Measurements from ENCODE around the gene ATP8B2.
"Not testable (repeated sequence)": the region's sequence is repeated elsewhere in the genome, so short reads cannot be mapped to it uniquely, and the experiment has no call there.

ATP8B2 gene

GRCh38 chr1:154321609-154321934 lies 3.8 kb upstream of the ATP8B2 start:
- in situ Hi-C loops (cut with MboI; ENCODE audit: low sequenced_read_pairs) = not testable (repeated sequence)

- in situ Hi-C loops (cut with MboI; ENCODE audit: low sequenced_read_pairs) = no loop called here
These were observed 1.8 kb upstream of the ATP8B2 start for GRCh38 chr1:154323493-154323892.

DNA sequence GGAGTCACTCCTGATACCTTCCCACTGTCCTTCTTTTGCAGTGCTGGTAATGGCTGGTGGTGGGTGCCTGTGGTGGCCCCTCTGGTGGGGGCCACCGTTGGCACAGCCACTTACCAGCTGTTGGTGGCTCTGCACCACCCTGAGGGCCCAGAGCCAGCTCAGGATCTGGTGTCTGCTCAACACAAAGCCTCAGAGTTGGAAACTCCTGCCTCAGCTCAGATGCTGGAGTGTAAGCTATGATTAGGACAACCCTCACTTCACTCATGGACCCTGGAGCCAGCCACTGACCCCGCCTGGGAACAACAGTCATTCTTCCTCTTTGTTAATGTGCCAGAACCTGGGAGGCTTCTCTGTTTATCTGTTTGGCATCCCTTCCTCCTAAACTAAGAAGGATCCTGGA lies 1.1 kb upstream of the ATP8B2 start:
- in situ Hi-C loops (cut with MboI; ENCODE audit: low sequenced_read_pairs) = no loop called here

GRCh38 chr1:154325583-154326545 lies 539 bp downstream of the ATP8B2 start:
- in situ Hi-C loops (cut with MboI; ENCODE audit: low sequenced_read_pairs) = no loop called here

- in situ Hi-C loops (cut with MboI; ENCODE audit: low sequenced_read_pairs) = no loop called here
These were observed 1.5 kb downstream of the ATP8B2 start for GRCh38 chr1:154326546-154327465.

DNA sequence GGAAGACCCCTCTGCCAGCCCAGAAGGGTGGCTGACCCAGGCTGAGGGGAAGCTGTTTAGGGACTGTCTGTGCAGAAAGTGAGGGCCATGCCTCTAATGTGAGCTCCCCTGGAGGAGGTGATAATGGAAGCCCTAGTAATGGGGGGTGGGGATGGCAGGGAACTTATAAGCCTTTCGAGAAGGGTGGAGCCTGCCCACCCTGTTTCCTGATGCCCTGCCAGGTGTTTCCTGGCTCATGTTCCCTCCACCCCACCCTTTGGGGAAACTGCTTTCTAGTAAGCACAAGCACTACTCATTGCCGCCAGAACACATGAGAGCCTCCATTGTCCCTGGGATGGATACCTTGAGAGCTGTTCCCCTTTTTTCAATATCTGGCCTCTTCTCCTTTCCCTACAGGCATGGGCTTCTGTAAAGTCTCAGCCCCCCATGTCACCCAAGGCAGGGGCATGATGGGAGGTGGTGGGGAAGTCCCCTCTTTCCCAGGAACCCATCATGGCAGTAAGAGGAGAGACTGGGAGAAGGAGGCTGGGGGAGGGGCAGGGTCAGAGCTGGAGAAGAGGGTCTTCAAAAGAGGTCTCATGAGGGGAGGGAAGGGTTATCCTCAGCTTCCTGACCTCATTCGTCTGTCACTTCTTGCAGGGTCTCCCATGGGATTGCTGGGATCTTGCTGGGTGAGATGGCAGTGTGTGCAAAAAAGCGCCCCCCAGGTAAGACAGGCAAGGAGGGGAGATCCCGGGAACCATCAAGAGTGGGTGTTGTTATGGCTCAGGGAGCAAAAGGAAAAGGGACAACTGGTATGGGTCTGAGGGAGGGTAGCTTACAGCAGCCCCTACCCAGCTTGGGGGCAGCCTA lies 2.4 kb downstream of the ATP8B2 start:
- in situ Hi-C loops (cut with MboI; ENCODE audit: low sequenced_read_pairs) = no loop called here

GRCh38 chr1:154328318-154329151 lies 3.2 kb downstream of the ATP8B2 start:
- in situ Hi-C loops (cut with MboI; ENCODE audit: low sequenced_read_pairs) = no loop called here

DNA sequence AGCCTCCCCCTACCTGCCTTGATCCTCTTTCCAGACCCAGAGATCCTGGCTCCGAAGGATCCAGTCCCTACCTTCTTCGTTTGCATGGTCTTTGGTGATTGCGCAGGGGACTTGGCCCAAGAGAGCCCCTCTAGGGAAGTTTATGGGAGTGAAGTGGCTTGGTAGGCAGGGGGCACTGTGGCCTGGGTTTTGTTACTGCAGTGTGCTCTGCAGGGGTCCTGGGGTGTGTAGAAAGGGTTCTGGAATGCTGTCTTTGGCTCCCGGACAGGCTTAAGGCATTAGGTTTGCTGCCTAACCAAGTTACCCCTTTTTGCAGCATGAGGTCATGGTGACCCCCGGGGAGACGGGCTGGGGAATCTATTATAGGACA lies 3.8 kb downstream of the ATP8B2 start:
- in situ Hi-C loops (cut with MboI; ENCODE audit: low sequenced_read_pairs) = no loop called here

DNA sequence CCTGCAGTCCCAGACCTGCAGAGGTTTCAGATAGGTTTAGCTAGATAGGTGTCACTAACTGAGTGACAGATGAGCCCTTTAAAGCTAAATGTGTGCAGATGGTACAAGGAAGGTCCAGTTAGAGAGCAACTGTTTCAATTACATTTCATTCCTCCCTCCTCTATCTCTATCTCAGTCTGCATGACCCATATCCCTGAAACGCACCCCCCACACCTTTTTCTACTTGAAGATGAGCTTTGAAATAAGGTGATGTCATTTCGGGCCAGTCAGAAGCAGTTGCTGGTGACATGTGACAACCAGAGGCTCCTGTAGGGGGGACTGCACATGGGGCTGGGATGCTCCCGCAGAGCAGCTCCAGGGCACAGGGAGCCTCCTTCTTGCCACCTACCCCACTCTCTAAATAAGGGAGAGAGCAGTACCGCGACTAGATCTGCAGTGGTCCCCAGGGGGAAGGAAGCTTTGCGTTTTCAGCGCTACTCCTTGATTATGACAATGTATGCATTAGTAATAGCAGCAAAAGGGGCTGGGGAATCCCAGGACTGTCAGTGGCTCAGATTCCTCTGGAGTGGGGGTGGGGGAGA lies 4.3 kb downstream of the ATP8B2 start:
- in situ Hi-C loops (cut with MboI; ENCODE audit: low sequenced_read_pairs) = no loop called here

DNA sequence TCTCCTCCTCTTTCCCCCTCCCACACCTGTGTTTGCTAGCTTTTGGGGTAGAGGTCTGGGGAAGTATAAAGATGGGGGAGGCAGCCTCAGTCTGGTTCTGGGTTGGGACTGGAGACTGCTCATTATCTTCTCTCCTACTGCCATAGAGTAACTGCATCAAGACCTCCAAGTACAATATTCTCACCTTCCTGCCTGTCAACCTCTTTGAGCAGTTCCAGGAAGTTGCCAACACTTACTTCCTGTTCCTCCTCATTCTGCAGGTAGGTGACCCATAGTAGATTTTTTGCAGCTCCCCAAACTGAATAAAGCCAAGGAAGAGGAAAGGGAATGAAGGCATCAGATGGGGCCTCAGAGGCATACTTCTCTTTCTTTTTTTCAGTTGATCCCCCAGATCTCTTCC lies 5.3 kb downstream of the ATP8B2 start:
- in situ Hi-C loops (cut with MboI; ENCODE audit: low sequenced_read_pairs) = no loop called here

DNA sequence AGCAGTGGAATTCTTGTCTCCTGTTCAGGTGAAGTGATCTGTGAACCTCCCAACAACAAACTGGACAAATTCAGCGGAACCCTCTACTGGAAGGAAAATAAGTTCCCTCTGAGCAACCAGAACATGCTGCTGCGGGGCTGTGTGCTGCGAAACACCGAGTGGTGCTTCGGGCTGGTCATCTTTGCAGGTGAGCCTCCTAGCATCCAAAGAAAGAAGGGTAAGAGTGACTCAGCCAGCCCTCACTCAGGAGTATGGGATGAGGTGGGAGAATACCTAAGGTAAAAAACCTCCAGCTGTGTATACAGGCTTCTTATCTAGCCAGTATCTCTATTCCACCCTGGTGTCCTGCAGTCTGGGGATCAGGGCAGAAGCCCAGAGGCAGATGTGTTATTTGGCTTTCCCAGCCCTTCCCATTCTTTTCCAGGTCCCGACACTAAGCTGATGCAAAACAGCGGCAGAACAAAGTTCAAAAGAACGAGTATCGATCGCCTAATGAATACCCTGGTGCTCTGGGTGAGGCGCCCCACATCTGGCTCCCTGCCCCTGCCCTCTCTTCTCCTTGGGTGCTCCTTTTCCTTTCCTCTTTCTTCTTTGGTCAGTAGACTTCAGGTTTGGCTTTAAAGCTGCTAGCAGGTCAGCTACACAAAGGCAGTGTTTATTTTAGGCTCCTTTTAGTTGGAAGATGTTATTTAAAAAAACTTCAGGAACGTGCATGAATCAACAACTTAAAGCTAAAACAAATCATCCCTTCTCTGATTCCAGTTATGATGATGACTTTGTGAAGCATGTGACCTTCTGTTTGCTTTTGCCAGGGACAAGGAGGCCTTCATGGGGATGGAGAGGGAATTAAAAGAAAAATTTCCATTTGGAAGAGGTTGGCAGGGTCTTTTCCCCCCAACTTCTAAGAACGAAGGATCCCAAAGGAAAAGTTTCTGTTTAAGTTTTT lies 9.0 kb downstream of the ATP8B2 start:
- in situ Hi-C loops (cut with MboI; ENCODE audit: low sequenced_read_pairs) = no loop called here

GRCh38 chr1:154335025-154335714 lies 9.8 kb downstream of the ATP8B2 start:
- in situ Hi-C loops (cut with MboI; ENCODE audit: low sequenced_read_pairs) = no loop called here

DNA sequence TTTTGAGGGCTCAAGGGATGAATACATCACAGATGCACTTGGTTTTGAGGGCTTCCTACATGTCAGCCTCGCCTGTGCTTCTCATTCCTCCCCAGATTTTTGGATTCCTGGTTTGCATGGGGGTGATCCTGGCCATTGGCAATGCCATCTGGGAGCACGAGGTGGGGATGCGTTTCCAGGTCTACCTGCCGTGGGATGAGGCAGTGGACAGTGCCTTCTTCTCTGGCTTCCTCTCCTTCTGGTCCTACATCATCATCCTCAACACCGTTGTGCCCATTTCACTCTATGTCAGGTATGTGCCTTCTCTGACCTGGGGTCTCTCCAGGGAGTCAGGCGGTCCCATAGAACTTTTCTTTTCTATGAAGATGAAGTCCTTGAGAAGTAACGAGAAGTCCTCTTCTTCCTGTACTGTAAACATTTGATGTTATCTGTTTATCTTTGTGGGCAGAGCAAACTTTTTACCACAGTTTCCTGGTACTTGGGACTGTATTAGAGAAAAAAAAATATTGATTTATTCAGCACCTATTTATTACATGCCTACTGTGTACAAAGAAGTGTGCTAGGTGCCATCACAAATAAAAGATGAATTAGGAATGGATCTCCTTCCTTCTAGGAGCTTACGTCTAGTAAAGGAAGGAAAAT lies 12.0 kb downstream of the ATP8B2 start:
- in situ Hi-C loops (cut with MboI; ENCODE audit: low sequenced_read_pairs) = no loop called here

- in situ Hi-C loops (cut with MboI; ENCODE audit: low sequenced_read_pairs) = no loop called here
These were observed 13.6 kb downstream of the ATP8B2 start for GRCh38 chr1:154338875-154339274.

GRCh38 chr1:154341366-154341765 lies 16.0 kb downstream of the ATP8B2 start:
- in situ Hi-C loops (cut with MboI; ENCODE audit: low sequenced_read_pairs) = not testable (repeated sequence)

- in situ Hi-C loops (cut with MboI; ENCODE audit: low sequenced_read_pairs) = no loop called here
These were observed 16.8 kb downstream of the ATP8B2 start for GRCh38 chr1:154342132-154342531.

- in situ Hi-C loops (cut with MboI; ENCODE audit: low sequenced_read_pairs) = no loop called here
These were observed 17.6 kb downstream of the ATP8B2 start for GRCh38 chr1:154342836-154343472.

All from HL-60/S4 treated with phorbol 12-myristate 13-acetate at 8.2 ng/mL for 4 days and 3 days (cell line).